ENCODE measurements around the gene CDH13.

DNA sequence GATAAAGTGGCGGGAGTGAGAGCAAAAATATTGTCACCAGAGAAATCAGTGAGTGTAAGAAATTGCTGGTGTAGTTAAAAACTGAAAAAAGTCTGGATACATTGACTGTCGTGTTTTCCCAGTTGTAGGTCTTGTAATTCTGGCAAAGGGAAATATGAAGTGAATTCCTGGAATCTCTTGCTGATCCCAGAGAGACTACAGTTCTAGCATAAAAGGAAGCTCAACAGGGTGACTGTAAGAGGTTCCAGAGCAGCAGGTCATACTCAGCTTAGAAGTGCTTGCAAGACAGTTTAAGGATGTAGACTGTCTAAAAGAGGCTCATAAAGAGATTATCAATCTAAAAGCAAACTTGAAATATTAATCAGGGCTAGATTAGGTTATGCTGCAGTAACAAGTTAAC is 890.2 kb downstream of the CDH13 start:
- TF ChIP-seq EZH2 (IDR thresholded peaks at IDR 0.05) = no peak
- no peak for TF ChIP-seq POLR2AphosphoS5 (IDR thresholded peaks at IDR 0.05; ENCODE audit: borderline replicate concordance, low read depth, low read length)

All from SK-N-MC (cell line).